Astrocyte of the spinal cord (primary cell): ENCODE measurements around the gene STARD13.
A peak's percentile ranks its signal among the peaks of the same experiment; 100 is the strongest.

Experiments used
- DNase-seq: peaks from one replicate; pipeline ENCODE4 v3.0.0; 2011; ENCODE audit warnings: low read depth, low spot score
- H3K4me3 ChIP-seq: 2 replicates; pipeline ENCODE4 v1.5.1; 2011; ENCODE audit warnings: low read depth, mild to moderate bottlenecking, low read length, moderate library complexity
- in situ Hi-C: cut with HindIII; loops from 2 replicates; pipeline ENCODE4 v1.10.0; 2017; ENCODE audit warnings: low sequenced_read_pairs
- TF ChIP-seq, protein P1 (sequence below): IDR thresholded peaks from 2 replicates; pipeline ENCODE4 v1.5.1; 2012; ENCODE audit warnings: low read depth, mild to moderate bottlenecking, low read length, inconsistent platforms

The STARD13 gene, protein sequence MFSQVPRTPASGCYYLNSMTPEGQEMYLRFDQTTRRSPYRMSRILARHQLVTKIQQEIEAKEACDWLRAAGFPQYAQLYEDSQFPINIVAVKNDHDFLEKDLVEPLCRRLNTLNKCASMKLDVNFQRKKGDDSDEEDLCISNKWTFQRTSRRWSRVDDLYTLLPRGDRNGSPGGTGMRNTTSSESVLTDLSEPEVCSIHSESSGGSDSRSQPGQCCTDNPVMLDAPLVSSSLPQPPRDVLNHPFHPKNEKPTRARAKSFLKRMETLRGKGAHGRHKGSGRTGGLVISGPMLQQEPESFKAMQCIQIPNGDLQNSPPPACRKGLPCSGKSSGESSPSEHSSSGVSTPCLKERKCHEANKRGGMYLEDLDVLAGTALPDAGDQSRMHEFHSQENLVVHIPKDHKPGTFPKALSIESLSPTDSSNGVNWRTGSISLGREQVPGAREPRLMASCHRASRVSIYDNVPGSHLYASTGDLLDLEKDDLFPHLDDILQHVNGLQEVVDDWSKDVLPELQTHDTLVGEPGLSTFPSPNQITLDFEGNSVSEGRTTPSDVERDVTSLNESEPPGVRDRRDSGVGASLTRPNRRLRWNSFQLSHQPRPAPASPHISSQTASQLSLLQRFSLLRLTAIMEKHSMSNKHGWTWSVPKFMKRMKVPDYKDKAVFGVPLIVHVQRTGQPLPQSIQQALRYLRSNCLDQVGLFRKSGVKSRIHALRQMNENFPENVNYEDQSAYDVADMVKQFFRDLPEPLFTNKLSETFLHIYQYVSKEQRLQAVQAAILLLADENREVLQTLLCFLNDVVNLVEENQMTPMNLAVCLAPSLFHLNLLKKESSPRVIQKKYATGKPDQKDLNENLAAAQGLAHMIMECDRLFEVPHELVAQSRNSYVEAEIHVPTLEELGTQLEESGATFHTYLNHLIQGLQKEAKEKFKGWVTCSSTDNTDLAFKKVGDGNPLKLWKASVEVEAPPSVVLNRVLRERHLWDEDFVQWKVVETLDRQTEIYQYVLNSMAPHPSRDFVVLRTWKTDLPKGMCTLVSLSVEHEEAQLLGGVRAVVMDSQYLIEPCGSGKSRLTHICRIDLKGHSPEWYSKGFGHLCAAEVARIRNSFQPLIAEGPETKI

DNA sequence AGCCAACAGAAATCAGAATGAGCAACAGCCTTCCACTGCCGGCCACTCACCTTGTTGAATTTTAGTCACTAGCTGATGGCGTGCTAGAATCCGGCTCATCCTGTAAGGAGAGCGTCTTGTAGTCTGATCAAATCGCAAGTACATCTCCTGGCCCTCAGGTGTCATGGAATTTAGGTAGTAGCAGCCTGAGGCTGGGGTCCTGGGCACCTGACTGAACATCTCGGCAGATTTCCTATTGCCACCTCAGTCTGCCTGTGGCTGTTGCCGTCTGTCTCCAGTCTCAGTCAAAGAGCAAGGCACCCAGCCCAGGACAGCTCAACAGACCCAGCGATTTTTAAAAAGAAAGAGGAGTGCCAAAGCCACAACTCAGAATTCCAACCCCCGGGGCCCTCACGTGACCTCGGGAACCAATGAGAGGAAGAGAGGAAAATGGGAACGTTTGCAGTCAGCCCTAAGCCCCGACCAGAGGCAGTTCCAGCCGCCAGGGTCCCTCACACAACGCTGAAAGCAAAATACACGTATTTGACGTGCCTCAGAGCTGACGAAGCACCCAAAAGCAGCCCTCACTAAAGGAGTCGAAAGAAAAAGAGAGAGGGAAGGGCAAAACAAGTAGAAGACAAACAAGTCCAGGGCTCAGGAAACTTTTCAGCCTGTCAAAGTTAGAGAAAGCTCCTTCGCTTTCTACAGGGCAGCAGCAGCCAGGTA is at the start of gene STARD13:
STARD13 (minus strand) TSS at position 336 of the 705 bp plus-strand sequence; CDS start at position 219, 117 bp downstream.
- TF ChIP-seq, protein P1, sequence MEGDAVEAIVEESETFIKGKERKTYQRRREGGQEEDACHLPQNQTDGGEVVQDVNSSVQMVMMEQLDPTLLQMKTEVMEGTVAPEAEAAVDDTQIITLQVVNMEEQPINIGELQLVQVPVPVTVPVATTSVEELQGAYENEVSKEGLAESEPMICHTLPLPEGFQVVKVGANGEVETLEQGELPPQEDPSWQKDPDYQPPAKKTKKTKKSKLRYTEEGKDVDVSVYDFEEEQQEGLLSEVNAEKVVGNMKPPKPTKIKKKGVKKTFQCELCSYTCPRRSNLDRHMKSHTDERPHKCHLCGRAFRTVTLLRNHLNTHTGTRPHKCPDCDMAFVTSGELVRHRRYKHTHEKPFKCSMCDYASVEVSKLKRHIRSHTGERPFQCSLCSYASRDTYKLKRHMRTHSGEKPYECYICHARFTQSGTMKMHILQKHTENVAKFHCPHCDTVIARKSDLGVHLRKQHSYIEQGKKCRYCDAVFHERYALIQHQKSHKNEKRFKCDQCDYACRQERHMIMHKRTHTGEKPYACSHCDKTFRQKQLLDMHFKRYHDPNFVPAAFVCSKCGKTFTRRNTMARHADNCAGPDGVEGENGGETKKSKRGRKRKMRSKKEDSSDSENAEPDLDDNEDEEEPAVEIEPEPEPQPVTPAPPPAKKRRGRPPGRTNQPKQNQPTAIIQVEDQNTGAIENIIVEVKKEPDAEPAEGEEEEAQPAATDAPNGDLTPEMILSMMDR = peak; percentile 49
- peak within 1 kb of the TSS; percentile 77 for H3K4me3 ChIP-seq
- peak; percentile 98 for DNase-seq
- in situ Hi-C loops = no loop called here

DNA sequence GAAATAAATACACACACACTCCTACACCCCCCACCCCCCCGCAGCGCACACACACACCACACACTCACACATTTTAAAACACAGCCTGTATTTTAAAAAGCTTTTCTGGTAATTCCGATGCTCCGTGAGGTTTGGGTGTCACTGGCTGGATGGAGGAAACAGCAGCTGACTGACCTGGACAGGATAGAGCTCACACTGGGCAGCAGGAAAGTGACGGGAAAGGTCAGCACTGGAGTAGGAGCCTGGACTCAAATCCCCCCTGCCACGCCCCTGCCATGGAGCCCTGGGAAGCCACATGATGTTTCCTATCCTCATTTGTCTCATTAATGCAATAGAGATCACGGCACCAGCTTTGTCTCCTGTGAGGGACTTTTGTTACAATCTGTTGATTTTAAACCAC is 49.3 kb upstream of the STARD13 start:
- no peak for DNase-seq
- TF ChIP-seq, protein P1 = no peak
- H3K4me3 ChIP-seq = no peak overlapping the region
- in situ Hi-C loops = no loop called here

DNA sequence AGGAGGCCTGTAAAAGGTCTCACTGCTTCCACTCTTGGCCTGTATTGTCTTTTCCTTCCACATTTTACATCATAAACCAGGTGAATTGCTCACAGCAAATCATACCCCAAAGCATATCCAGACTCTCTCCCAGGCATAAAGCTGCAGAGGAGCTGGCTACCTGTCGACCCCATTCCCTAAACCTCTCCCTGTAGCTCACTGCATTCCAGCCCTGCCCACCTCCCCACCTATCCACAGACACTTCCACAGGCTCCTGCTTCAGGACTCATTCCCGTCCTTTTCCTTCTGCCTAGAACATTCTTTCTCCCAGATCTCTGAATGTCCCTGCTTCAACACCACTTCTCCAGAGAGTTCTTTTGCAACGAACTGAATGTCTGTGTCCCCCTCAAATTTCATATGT is 46.4 kb upstream of the STARD13 start:
- TF ChIP-seq, protein P1 = no peak
- no peak overlapping the region for H3K4me3 ChIP-seq
- no peak for DNase-seq
- in situ Hi-C loops = no loop called here

DNA sequence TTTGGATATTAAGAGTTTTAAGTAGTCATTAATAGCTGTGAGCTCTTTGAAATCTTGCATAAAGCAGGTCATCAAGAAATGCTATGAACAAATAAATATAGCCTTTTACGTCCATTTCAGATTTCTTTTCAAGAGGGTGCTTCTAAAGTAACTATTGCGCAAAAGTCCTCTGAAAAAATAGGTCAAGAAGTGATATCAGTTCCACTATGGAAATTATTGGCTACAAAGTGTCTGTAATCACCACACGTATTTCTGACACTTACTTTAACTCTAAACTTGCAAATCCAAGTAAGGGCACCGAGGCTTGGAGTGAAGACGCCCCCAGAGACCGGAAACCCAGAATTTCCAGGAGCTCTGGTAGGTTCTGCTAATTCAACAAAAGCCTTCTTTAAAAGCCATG is 44.9 kb upstream of the STARD13 start:
- in situ Hi-C loops = no loop called here

DNA sequence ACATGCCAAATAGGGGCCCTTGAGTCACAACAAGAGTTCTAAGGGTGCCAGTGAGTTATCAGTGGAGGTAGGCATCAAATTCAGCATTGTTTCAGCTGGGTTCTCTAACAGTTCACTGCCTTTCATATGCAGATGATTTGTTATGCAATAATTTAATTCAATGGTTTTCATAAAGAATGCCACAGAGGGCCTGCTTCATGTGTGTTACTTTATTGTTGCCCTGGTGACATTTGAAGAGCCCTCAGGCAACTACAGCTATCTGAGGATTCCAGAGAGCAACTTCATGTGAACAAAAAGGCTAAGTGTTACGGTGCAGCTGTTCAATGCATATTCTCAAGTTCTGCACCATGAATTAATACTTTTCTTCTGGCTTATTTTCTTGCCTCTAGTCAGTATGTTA is 43.1 kb upstream of the STARD13 start:
- TF ChIP-seq, protein P1 = no peak

More for the DNA sequence above, 44.9 kb upstream of the STARD13 start:
- TF ChIP-seq, protein P1 = no peak
- no peak overlapping the region for H3K4me3 ChIP-seq
- no peak for DNase-seq

DNA sequence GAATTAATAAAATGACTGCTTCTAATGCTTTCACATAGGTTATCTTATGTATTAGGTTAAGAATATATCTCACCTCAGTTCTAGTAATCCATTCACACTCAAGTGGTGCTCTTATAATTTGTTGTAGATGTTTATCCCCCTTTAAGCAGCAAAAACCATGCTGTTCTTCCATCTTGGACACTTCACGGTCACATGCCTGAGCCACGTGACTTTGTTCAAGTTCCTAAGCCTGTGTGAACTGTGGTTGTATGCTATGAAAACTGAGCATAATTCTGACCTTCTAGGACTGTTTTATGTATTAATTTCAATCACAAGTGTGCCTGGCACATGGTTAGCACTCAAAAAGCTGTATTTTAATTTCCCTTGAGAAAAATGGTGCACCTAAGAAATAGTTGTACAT is 41.2 kb upstream of the STARD13 start:
- H3K4me3 ChIP-seq = no peak overlapping the region
- TF ChIP-seq, protein P1 = no peak
- DNase-seq = no peak
- in situ Hi-C loops = no loop called here

More for the DNA sequence above, 43.1 kb upstream of the STARD13 start:
- H3K4me3 ChIP-seq = no peak overlapping the region
- in situ Hi-C loops = no loop called here
- DNase-seq = no peak
